DND-41 (cell line): ENCODE measurements around the gene CSNK2B.

ENCODE experiments used
- EZH2 ChIP-seq: IDR thresholded peaks from 3 replicates; pipeline ENCODE4 v1.6.1; 2012; ENCODE audit warnings: borderline replicate concordance, low read depth, mild to moderate bottlenecking, moderate library complexity, low read length, inconsistent platforms; ENCODE audit not compliant: severe bottlenecking
- TF ChIP-seq, protein P1 (sequence below): IDR thresholded peaks from 2 replicates; pipeline ENCODE4 v1.5.1; 2012; ENCODE audit warnings: borderline replicate concordance, low read length, moderate library complexity, mild to moderate bottlenecking; ENCODE audit not compliant: poor library complexity, severe bottlenecking; ENCODE audit errors: extremely low read depth

GRCh38 chr6:31692353-31692752 is 26.5 kb downstream of the CSNK2B start:
- TF ChIP-seq, protein P1, sequence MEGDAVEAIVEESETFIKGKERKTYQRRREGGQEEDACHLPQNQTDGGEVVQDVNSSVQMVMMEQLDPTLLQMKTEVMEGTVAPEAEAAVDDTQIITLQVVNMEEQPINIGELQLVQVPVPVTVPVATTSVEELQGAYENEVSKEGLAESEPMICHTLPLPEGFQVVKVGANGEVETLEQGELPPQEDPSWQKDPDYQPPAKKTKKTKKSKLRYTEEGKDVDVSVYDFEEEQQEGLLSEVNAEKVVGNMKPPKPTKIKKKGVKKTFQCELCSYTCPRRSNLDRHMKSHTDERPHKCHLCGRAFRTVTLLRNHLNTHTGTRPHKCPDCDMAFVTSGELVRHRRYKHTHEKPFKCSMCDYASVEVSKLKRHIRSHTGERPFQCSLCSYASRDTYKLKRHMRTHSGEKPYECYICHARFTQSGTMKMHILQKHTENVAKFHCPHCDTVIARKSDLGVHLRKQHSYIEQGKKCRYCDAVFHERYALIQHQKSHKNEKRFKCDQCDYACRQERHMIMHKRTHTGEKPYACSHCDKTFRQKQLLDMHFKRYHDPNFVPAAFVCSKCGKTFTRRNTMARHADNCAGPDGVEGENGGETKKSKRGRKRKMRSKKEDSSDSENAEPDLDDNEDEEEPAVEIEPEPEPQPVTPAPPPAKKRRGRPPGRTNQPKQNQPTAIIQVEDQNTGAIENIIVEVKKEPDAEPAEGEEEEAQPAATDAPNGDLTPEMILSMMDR = no peak
- TF ChIP-seq EZH2 = no peak
